Panc1 (cell line): Measurements from ENCODE around the gene BTBD8. TPM values are rescaled to one million over a fixed set of nuclear protein-coding genes. Genes with fewer than 3 reads are reported as not detected.

Experiments used
- ATAC-seq: fragments of 200-7000 bp; cut with Tn5 transposase; 2 replicates; pipeline ENCODE4 v1.9.1; 2020; ENCODE audit warnings: mild to moderate bottlenecking, moderate library complexity
- BruUV-seq: library from RNA; stranded (reverse); fragments of 400-500 nt; replicated peaks from 2 replicates; lab custom pipeline; 2021; lab: Mats Ljungman, UMichigan
- CTCF ChIA-PET: fragments of 300-600 bp; sonication (Branson Sonifier 250); formaldehyde crosslinking; loops from one replicate; lab custom pipeline; 2022; ENCODE audit warnings: antibody characterized with exemption; lab: Charles Lee
- POLR2A ChIA-PET: fragments of 300-600 bp; sonication (Branson Sonifier 250); formaldehyde crosslinking; loops from one replicate; lab custom pipeline; 2022; ENCODE audit warnings: antibody characterized with exemption; lab: Charles Lee
- DNase-seq: peaks from one replicate; pipeline ENCODE4 v3.0.0-alpha.2; 2010; ENCODE audit warnings: low read depth, low spot score
- H3K27ac ChIP-seq: 2 replicates; pipeline ENCODE4 v1.5.1; 2011; ENCODE audit warnings: mild to moderate bottlenecking, low read length, inconsistent platforms
- H3K27me3 ChIP-seq: fragments of 200-500 bp; sonication (Bioruptor generic); 2 replicates; pipeline ENCODE4 v1.6.0; 2014; ENCODE audit warnings: low read length, inconsistent platforms; ENCODE audit not compliant: control insufficient read depth, insufficient read depth
- H3K36me3 ChIP-seq: fragments of 200-500 bp; sonication (Bioruptor generic); 2 replicates; pipeline ENCODE4 v1.5.1; 2014; ENCODE audit warnings: inconsistent platforms, mild to moderate bottlenecking, low read length, moderate library complexity; ENCODE audit not compliant: control insufficient read depth, insufficient read depth
- H3K4me1 ChIP-seq: 2 replicates; pipeline ENCODE4 v1.5.1; 2011; ENCODE audit warnings: inconsistent platforms, mild to moderate bottlenecking, low read length, moderate library complexity; ENCODE audit not compliant: control insufficient read depth, insufficient read depth
- H3K4me3 ChIP-seq, 2 experiments: 2 replicates each; pipeline ENCODE4 v1.5.1; 2011 to 2012; ENCODE audit warnings: low read depth in 2 of 2, low read length in 2 of 2, mild to moderate bottlenecking in 2 of 2, inconsistent platforms in 1 of 2, moderate library complexity in 1 of 2
- H3K9me3 ChIP-seq: fragments of 200-500 bp; sonication (Bioruptor generic); 2 replicates; pipeline ENCODE4 v1.5.1; 2014; ENCODE audit warnings: low read depth, mild to moderate bottlenecking, inconsistent platforms, low read length, moderate library complexity; ENCODE audit not compliant: control insufficient read depth, insufficient read depth
- CTCF ChIP-seq: fragments of 450-650 bp; IDR thresholded peaks from 2 replicates; pipeline ENCODE4 v1.5.1; 2017; ENCODE audit warnings: mild to moderate bottlenecking
- POLR2AphosphoS5 ChIP-seq: IDR thresholded peaks from 2 replicates; pipeline ENCODE4 v1.6.1; 2012; ENCODE audit warnings: mild to moderate bottlenecking, low read depth, low read length, moderate library complexity
- REST ChIP-seq, 2 experiments: IDR thresholded peaks; 2 replicates each; pipeline ENCODE4 v1.6.1; 2011 to 2012; ENCODE audit warnings: low read depth in 2 of 2, control low read depth in 1 of 2, low read length in 1 of 2, mild to moderate bottlenecking in 1 of 2, moderate library complexity in 1 of 2; ENCODE audit not compliant: insufficient read depth in 1 of 2
- SIN3A ChIP-seq: IDR thresholded peaks from 2 replicates; pipeline ENCODE4 v1.6.1; 2012; ENCODE audit warnings: low read depth, mild to moderate bottlenecking, low read length, moderate library complexity, borderline replicate concordance; ENCODE audit not compliant: insufficient read depth
- TCF7L2 ChIP-seq: IDR thresholded peaks from 2 replicates; pipeline ENCODE4 v1.6.1; 2011; ENCODE audit warnings: mild to moderate bottlenecking, low read depth, low read length, inconsistent platforms
- in situ Hi-C: cut with HindIII; loops from 2 replicates; pipeline ENCODE4 v1.10.0; 2016; ENCODE audit warnings: low sequenced_read_pairs, low pct_unique_long_range_greater_than_20kb
- intact Hi-C: fragments of 100-400 bp; cut with micrococcal nuclease; formaldehyde crosslinking; loops from one replicate; pipeline ENCODE4 v1.10.0; 2022; ENCODE audit not compliant: unreplicated experiment
- total RNA-seq: library from RNA; stranded (reverse); gene quantifications from one replicate; pipeline ENCODE4 v1.2.1, GENCODE V29; 2021; ENCODE audit not compliant: unreplicated experiment

BTBD8 gene
- total RNA-seq, 1 experiment from 2014 or later = 0.69 TPM

GRCh38 chr1:92123868-92124267 is 43.7 kb downstream of the BTBD8 start:
- POLR2A ChIA-PET = interaction anchor here (0.6 kb wide), 1 partner anchor 32 kb away, joined by 3 read pairs; no protein-coding TSS in a partner anchor
- no peak for TF ChIP-seq POLR2AphosphoS5
- TF ChIP-seq REST (IDR thresholded peaks at IDR 0.05; ENCODE audit: insufficient read depth in 1 of 2, low read depth in 2 of 2, low read length in 1 of 2) = no peak
- TF ChIP-seq SIN3A = no peak
- TF ChIP-seq CTCF = no peak
- TF ChIP-seq TCF7L2 = no peak
- Histone ChIP-seq H3K4me1 (no peaks in the 10 kb centered on the region), H3K9me3 (no peaks in the 10 kb centered on the region), H3K27ac (no peak overlapping the region), H3K36me3 (no peaks in the 10 kb centered on the region), H3K27me3 (no peaks in the 10 kb centered on the region), H3K4me3 (no peak overlapping the region)
- CTCF ChIA-PET = interaction anchor here (0.7 kb wide), 1 partner anchor 110 kb away, joined by 4 read pairs; no protein-coding TSS in a partner anchor
- intact Hi-C loops = no loop called here
- no peak for DNase-seq
- BruUV-seq = no TSS peak
- ATAC-seq = no peak
- in situ Hi-C loops = no loop called here

- DNase-seq = no peak
- no TSS peak for BruUV-seq
- Histone ChIP-seq H3K9me3 (no peaks in the 10 kb centered on the region), H3K27ac (no peak overlapping the region), H3K36me3 (no peaks in the 10 kb centered on the region), H3K27me3 (no peaks in the 10 kb centered on the region), H3K4me1 (no peaks in the 10 kb centered on the region), H3K4me3 (no peak overlapping the region)
- TF ChIP-seq REST (IDR thresholded peaks at IDR 0.05; ENCODE audit: insufficient read depth in 1 of 2, low read depth in 2 of 2, low read length in 1 of 2) (no peak), TCF7L2 (no peak), CTCF (no peak), SIN3A (no peak), POLR2AphosphoS5 (no peak)
- POLR2A ChIA-PET = no interaction called here
- intact Hi-C loops = no loop called here
- CTCF ChIA-PET = no interaction called here
- no peak for ATAC-seq
- in situ Hi-C loops = no loop called here
Observed at GRCh38 chr1:92125204-92125603, 45.1 kb downstream of the BTBD8 start.
